GM06990 (cell line): ENCODE results near the gene IFRD2.
"Not testable (repeated sequence)": the region's sequence is repeated elsewhere in the genome, so short reads cannot be mapped to it uniquely, and the experiment has no call there.

Experiments used
- DNase-seq: peaks from one replicate; pipeline ENCODE4 v3.0.0-alpha.2; 2011; ENCODE audit not compliant: insufficient read length; ENCODE audit errors: extremely low read depth
- H3K27me3 ChIP-seq: replicated peaks from 2 replicates; pipeline ENCODE4 v1.6.0; 2011; ENCODE audit warnings: low read length; ENCODE audit not compliant: control insufficient read depth, insufficient read depth
- H3K36me3 ChIP-seq: 2 replicates; pipeline ENCODE4 v1.5.1; 2011; ENCODE audit warnings: low read length; ENCODE audit not compliant: control insufficient read depth, insufficient read depth
- H3K4me3 ChIP-seq: replicated peaks from 2 replicates; pipeline ENCODE4 v1.5.1; 2011; ENCODE audit warnings: low read depth, mild to moderate bottlenecking, control low read depth, low read length
- CTCF ChIP-seq: IDR thresholded peaks from 2 replicates; pipeline ENCODE4 v1.5.1; 2011; ENCODE audit warnings: low read length, control low read depth, mild to moderate bottlenecking, inconsistent platforms; ENCODE audit not compliant: insufficient read depth, poor library complexity, severe bottlenecking

The IFRD2 gene

DNA sequence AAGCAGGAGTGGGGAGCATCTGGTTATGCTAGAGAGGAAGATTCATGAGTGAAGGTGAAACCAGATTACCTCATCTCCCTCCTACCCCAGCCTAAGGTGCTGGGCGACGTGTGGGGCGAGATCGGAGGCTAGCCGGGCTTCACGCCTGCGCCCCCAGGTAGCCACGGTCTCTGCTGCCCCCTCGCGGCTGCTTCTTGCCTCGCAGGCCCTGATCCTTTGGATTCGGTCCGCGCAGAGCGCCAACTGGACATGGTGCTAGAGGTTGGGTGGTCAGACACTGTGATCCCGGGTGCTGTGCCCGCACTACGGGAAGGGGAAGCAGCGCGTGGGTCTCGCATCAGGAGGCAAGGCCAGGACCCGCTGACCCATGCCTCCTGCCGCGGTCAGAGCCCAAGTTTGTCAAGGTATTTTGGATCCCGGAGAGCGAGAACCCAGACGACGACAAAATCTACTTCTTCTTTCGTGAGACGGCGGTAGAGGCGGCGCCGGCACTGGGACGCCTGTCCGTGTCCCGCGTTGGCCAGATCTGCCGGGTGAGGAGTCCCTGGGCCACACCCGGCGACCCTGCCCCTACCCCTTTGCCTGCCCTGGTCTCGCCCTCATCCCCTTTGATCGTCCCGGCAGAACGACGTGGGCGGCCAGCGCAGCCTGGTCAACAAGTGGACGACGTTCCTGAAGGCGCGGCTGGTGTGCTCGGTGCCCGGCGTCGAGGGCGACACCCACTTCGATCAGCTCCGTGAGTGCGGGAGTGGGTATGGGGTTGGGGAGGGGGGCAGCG lies 19.1 kb downstream of the IFRD2 start:
- Histone ChIP-seq H3K27me3 (no peaks in the 10 kb centered on the region; the same call in 1 of the 2 replicates), H3K36me3 (no peaks in the 10 kb centered on the region), H3K4me3 (no peak overlapping the region; the same call in 1 of the 2 replicates)
- DNase-seq, result peak; percentile 89
- TF ChIP-seq CTCF, result peak; percentile 97

GRCh38 chr3:50272538-50272910 lies 19.7 kb downstream of the IFRD2 start:
- H3K36me3 ChIP-seq, DNase-seq, H3K27me3 ChIP-seq, H3K4me3 ChIP-seq: not testable (repeated sequence)

DNA sequence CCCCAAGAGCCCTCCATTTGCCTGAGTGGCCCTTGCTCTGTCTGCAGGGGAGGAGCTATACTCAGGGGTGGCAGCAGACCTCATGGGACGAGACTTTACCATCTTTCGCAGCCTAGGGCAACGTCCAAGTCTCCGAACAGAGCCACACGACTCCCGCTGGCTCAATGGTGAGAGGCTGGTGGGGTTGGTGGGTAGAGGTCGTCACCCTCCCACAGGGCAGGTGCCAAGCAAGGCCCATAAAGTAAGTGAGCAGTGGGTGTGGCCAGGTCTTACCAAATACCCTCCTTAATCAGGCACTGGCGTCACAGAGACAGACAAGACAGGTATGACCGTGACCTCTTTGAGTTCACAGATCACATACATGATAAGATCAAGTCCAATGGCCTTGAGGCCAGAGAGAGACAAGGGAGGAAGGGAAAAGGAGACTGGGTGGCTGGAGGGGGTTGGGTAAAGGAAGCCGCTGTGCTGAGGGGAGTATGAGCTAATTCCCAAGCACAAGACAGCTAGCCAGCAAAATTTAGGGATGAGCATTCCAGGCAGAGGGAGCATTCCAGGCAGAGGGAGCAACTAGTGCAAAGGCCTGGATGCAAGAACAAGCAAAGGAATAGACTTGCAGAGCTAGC lies 20.8 kb downstream of the IFRD2 start:
- no peak for TF ChIP-seq CTCF
- Histone ChIP-seq H3K27me3 (no peaks in the 10 kb centered on the region; the same call in 1 of the 2 replicates), H3K4me3 (no peak overlapping the region), H3K36me3 (no peaks in the 10 kb centered on the region)
- DNase-seq, result no peak

DNA sequence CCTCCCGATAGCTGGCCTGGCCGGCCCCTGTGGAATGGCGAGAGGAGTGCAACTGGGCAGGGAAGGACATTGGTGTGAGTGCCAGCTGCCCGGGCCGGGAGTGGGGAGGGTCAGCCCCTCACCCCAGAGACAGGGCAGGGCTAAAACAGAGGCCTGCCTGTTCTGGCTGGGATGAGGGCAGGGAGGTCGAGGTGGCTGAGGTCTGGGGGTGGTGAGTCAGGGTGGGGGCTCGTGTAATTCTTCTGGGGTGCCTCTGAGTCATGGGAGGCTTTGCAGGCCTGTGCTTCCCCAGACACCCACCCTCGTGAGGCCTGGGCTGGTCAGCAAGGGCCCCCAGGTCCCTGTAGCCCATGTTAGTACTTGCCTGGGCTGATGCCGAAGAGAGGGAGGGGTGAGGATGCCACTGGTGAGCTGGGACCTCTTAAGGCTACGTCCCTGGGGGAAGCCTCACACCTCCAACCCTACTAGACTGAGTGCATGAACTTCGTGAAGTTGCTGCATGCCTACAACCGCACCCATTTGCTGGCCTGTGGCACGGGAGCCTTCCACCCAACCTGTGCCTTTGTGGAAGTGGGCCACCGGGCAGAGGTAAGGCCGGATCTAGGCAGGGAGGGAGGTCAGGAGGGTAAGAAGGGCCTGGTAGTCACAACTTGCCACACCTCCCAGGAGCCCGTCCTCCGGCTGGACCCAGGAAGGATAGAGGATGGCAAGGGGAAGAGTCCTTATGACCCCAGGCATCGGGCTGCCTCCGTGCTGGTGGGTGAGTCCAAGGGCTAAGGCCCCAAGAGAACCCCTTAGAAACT lies 21.6 kb downstream of the IFRD2 start:
- no peaks in the 10 kb centered on the region for H3K36me3 ChIP-seq
- H3K27me3 ChIP-seq, result no peaks in the 10 kb centered on the region; the same call in 1 of the 2 replicates
- no peak overlapping the region for H3K4me3 ChIP-seq
- no peak for TF ChIP-seq CTCF
- no peak for DNase-seq

GRCh38 chr3:50269977-50270413 lies 22.2 kb downstream of the IFRD2 start:
- no peak for DNase-seq
- Histone ChIP-seq H3K36me3 (no peaks in the 10 kb centered on the region), H3K4me3 (no peak overlapping the region), H3K27me3 (no peaks in the 10 kb centered on the region; the same call in 1 of the 2 replicates)
- TF ChIP-seq CTCF, result no peak

DNA sequence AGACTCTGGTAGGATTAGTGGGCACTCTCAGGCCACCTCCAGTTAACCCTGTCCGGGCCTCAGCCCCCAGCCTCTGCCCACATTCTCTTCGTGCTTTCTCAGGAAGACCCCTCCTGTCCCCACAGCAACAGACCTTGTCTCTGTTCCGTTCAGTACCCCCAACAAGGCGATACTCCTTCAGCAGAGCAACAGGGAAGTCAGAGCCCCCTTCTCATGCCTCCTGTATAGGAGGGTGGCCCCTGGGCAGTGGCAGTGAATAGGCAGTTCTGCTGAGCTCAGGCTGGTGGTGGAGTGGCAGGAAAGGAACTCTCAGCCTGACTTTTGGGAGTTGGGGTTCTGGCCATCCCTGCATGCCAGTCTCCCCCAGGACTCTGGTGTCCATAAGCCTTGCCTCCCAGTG lies 22.8 kb downstream of the IFRD2 start:
- no peaks in the 10 kb centered on the region for H3K36me3 ChIP-seq
- no peaks in the 10 kb centered on the region; the same call in 1 of the 2 replicates for H3K27me3 ChIP-seq
- H3K4me3 ChIP-seq, result no peak overlapping the region
- TF ChIP-seq CTCF, result no peak
- no peak for DNase-seq
